Measurements from ENCODE around the gene RPGRIP1L. TPM values are rescaled to one million over a fixed set of nuclear protein-coding genes. Genes with fewer than 3 reads are reported as not detected.

RPGRIP1L gene
- total RNA-seq (1 to 10 TPM in 4 of 5 donors, not detected in 1; 1.3 to 6.8 (median 3.0) TPM), polyA plus RNA-seq (1 to 10 TPM; 1.1 to 1.9 (median 1.4) TPM)
- long read RNA-seq, donor 1 = 0 reads
- long read RNA-seq, donor 2 = 0 reads
- long read RNA-seq, donor 3 = 0 reads
- long read RNA-seq, donor 4 = 0 reads
- long read RNA-seq, donor 5, partial matches to known transcripts = 0 of 4 reads
- long read RNA-seq, donor 5, other reads (novel, unspliced or antisense) = 0 of 4 reads
- long read RNA-seq, donor 6, partial matches to known transcripts = 0 of 2 reads
- long read RNA-seq, donor 6, other reads (novel, unspliced or antisense) = 0 of 2 reads
- long read RNA-seq, donor 7, partial matches to known transcripts = 0 of 3 reads
- long read RNA-seq, donor 7, other reads (novel, unspliced or antisense) = 0 of 3 reads
- long read RNA-seq, donor 8 = 0 reads
- long read RNA-seq, donor 9, partial matches to known transcripts = 70 of 71 reads
- long read RNA-seq, donor 9, other reads (novel, unspliced or antisense) = 0 of 71 reads
- long read RNA-seq, donor 10, partial matches to known transcripts = 0 of 1 reads
- long read RNA-seq, donor 10, other reads (novel, unspliced or antisense) = 0 of 1 reads

DNA sequence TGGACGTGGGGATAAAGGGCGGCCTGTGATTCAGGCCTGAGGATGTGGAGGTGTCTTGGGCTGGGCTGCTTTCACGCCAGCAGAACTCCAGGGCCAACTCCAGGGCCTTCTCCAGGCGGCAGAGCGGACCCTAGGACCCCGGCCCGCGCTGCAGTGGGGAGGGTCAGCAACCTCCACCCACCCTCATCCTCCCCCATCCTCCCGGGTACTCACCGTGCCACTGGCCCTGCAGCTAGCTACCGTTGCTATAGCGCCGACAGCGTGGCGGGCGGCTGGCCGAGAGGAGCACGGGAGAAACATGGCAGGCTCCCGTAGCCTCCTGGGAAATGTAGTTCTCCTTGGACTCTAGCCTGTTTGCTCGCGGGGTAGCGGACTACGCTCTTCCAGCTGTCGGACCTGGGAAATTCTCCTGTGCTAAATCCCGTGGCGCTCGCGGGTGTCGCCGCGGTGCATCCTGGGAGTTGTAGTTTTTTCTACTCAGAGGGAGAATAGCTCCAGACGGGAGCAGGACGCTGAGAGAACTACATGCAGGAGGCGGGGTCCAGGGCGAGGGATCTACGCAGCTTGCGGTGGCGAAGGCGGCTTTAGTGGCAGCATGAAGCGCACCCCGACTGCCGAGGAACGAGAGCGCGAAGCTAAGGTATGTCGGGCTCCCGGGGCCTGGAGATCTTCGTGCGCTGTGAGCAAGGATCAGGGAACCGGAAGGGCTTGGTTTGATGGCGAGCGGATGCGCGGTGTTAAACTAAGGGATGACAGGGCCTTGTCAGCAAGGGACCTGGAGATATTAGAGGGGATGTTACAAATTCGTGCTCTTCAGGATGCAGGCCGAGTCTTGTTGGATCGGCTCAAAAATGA is at the start of gene RPGRIP1L, which contains the start of gene FTO:
RPGRIP1L (minus strand) TSS at position 270 of the 855 bp plus-strand sequence. CDS start 3,136 bp downstream, outside the sequence.
FTO (plus strand) TSS at position 567 of the 855 bp plus-strand sequence.
- H3K36me3 ChIP-seq = no peaks in the 10 kb centered on the region
- H3K27me3 ChIP-seq = no peaks in the 10 kb centered on the region
- peak within 1 kb of the TSS; percentile 61 to 96 (median 85) for H3K4me3 ChIP-seq
- intact Hi-C loops (cut with DNase I; ENCODE audit: low total_unique reads) = no loop called here
- H3K4me1 ChIP-seq = peaks cover 0 to 23% (median 20%) of the 10 kb centered on the region in 4 donors
- 0 to 1% (median 1%) methylated on average over 39 to 57 of the region's 57 CpGs for WGBS, 5 donors
- TF ChIP-seq POLR2A (IDR thresholded peaks at IDR 0.05) (no peak), POLR2AphosphoS5 (IDR thresholded peaks at IDR 0.05) (peak; percentile 62 to 79 (median 71)), EP300 (IDR thresholded peaks at IDR 0.05) (no peak)
- TF ChIP-seq, protein P1, sequence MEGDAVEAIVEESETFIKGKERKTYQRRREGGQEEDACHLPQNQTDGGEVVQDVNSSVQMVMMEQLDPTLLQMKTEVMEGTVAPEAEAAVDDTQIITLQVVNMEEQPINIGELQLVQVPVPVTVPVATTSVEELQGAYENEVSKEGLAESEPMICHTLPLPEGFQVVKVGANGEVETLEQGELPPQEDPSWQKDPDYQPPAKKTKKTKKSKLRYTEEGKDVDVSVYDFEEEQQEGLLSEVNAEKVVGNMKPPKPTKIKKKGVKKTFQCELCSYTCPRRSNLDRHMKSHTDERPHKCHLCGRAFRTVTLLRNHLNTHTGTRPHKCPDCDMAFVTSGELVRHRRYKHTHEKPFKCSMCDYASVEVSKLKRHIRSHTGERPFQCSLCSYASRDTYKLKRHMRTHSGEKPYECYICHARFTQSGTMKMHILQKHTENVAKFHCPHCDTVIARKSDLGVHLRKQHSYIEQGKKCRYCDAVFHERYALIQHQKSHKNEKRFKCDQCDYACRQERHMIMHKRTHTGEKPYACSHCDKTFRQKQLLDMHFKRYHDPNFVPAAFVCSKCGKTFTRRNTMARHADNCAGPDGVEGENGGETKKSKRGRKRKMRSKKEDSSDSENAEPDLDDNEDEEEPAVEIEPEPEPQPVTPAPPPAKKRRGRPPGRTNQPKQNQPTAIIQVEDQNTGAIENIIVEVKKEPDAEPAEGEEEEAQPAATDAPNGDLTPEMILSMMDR (IDR thresholded peaks at IDR 0.05) = peak in 5 of 7 experiments; percentile 15 to 48 (median 24)
- no peaks in the 10 kb centered on the region for H3K9me3 ChIP-seq
- peak; percentile 99 for DNase-seq
- peak within 1 kb of the TSS; percentile 45 to 86 (median 74) for H3K27ac ChIP-seq

DNA sequence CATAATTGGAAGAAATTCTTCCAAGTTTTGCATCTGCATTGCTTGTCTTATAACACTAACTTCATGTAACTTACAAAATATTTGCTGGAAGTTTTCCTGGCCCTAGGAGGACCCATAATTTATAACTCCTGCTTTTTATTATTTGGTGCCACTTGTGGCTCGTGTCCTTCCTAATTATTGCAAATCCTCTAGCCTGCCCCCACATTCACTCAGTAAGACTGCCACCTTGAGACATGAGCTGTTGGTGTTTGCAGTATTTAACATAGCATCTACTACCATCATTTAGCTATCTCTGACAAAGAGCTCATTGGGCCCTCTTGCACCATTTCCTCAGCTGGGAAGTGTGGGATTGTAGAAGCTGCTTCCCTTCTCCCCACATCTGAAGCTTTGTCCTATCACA is 49.8 kb upstream of the RPGRIP1L start:
- Histone ChIP-seq H3K36me3 (no peaks in the 10 kb centered on the region), H3K9me3 (no peaks in the 10 kb centered on the region), H3K4me1 (peaks cover 18 to 32% (median 28%) of the 10 kb centered on the region in 4 donors), H3K27ac (no peak overlapping the region), H3K4me3 (no peak overlapping the region), H3K27me3 (no peaks in the 10 kb centered on the region)
- no peak for DNase-seq
- no peak for TF ChIP-seq EP300 (IDR thresholded peaks at IDR 0.05)
- TF ChIP-seq, protein P1 (IDR thresholded peaks at IDR 0.05) = no peak
- no peak for TF ChIP-seq POLR2A (IDR thresholded peaks at IDR 0.05)
- no peak for TF ChIP-seq POLR2AphosphoS5 (IDR thresholded peaks at IDR 0.05)
- WGBS, 5 donors = 61 to 97% (median 87%) methylated on average over 1 of the region's 1 CpG
- intact Hi-C loops (cut with DNase I; ENCODE audit: low total_unique reads) = no loop called here

DNA sequence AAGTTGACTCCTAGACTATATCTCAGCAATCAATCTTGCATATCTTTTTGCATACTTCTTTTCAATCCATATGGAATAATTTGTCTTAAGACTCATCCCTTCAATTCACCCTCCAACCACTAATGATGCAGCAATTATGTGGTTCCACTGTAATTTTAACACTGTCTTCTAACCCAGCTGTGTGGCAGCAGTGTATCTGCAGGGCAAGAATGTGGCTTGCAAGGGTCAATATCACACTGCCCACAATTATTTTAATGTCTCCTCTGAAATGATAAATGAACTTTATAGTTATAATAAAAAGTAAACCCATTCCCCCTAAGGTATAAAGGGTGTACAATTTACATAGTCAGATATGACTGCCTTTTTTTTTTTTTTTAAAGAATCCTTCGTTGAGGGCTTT is 48.9 kb upstream of the RPGRIP1L start:
- H3K4me1 ChIP-seq = peaks cover 18 to 32% (median 27%) of the 10 kb centered on the region in 4 donors
- DNase-seq = no peak
- TF ChIP-seq, protein P1 (IDR thresholded peaks at IDR 0.05) = no peak
- TF ChIP-seq POLR2A (IDR thresholded peaks at IDR 0.05) (no peak), EP300 (IDR thresholded peaks at IDR 0.05) (no peak), POLR2AphosphoS5 (IDR thresholded peaks at IDR 0.05) (no peak)
- H3K9me3 ChIP-seq = no peaks in the 10 kb centered on the region
- intact Hi-C loops (cut with DNase I; ENCODE audit: low total_unique reads) = no loop called here
- no peak overlapping the region for H3K27ac ChIP-seq
- no peaks in the 10 kb centered on the region for H3K36me3 ChIP-seq
- no peaks in the 10 kb centered on the region for H3K27me3 ChIP-seq
- 28 to 53% (median 46%) methylated on average over 1 of the region's 1 CpG for WGBS, 5 donors
- H3K4me3 ChIP-seq = no peak overlapping the region

DNA sequence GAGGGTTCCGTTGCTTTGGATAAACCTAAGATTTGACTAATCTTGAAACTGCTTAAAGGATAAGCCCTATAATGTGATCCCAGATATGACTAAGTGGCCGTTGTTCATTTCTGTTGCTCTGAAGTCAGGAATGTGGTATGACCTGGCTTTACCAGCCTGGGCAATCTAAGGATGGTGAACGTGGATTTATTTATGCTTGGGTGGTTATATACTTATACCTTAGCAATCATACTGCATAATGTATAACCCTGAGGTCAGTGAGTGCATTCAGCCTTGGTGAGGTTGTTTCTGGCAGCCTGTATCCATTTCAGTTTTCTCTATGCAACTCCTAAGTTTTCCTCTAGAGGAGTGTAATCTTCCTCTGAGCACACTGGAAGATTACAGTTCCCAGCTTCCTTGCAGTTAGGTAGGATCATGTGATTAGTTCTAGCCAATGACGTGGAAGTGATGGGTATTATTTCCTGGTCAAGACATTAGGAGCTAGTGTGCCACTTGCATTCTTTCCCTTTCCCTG is 42.2 kb upstream of the RPGRIP1L start:
- no peaks in the 10 kb centered on the region for H3K36me3 ChIP-seq
- intact Hi-C loops (cut with DNase I; ENCODE audit: low total_unique reads) = no loop called here
- DNase-seq = no peak
- no peak overlapping the region for H3K27ac ChIP-seq
- TF ChIP-seq EP300 (IDR thresholded peaks at IDR 0.05) (no peak), POLR2A (IDR thresholded peaks at IDR 0.05) (no peak), POLR2AphosphoS5 (IDR thresholded peaks at IDR 0.05) (no peak)
- TF ChIP-seq, protein P1 (IDR thresholded peaks at IDR 0.05) = no peak
- no peak overlapping the region for H3K4me3 ChIP-seq
- H3K9me3 ChIP-seq = no peaks in the 10 kb centered on the region
- WGBS, 5 donors = 37 to 57% (median 49%) methylated on average over 4 of the region's 4 CpGs
- H3K4me1 ChIP-seq = peaks cover 11 to 35% (median 22%) of the 10 kb centered on the region in 4 donors
- no peaks in the 10 kb centered on the region for H3K27me3 ChIP-seq
